ENCODE results near the gene NCDN.

Gene NCDN

GRCh38 chr1:35569936-35570335 is 12.3 kb downstream of the NCDN start:
- no peak for TF ChIP-seq CTCF (IDR thresholded peaks at IDR 0.05; ENCODE audit: low read depth, low read length)
- no peak overlapping the region for H3K4me3 ChIP-seq (replicated peaks in 1 of 2; ENCODE audit: low read depth in 2 of 2, low read length in 2 of 2)
- DNase-seq (ENCODE audit: low read depth in 2 of 2) = peak in 1 of 2 donors; percentile 52

DNA sequence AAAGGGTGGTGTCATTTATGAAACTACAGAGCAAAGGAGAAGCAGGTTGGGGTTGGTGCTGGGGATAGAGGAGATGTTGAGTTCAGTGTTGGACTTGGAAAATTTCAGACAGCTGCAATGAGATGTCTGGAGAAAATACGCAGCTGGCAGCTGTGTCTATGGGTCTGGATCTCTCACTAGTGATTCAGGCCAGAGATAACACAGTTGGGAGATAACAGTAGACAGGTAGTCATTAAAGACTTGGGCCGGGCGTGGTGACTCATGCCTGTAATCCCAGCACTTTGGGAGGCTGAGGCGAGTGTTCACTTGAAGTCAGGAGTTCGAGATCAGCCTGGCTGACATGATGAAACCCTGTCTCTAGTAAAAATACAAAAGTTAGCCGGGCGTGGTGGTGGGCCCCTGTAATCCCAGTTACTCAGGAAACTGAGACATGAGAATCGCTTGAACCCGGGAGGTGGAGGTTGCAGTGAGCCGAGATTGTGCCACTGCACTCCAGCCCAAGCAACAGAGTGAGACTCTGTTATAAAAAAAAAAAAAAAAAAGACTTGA is 13.1 kb downstream of the NCDN start:
- no peak for DNase-seq (ENCODE audit: low read depth in 2 of 2)
- no peak for TF ChIP-seq CTCF (IDR thresholded peaks at IDR 0.05; ENCODE audit: low read depth, low read length)
- no peak overlapping the region for H3K4me3 ChIP-seq (replicated peaks in 1 of 2; ENCODE audit: low read depth in 2 of 2, low read length in 2 of 2)

DNA sequence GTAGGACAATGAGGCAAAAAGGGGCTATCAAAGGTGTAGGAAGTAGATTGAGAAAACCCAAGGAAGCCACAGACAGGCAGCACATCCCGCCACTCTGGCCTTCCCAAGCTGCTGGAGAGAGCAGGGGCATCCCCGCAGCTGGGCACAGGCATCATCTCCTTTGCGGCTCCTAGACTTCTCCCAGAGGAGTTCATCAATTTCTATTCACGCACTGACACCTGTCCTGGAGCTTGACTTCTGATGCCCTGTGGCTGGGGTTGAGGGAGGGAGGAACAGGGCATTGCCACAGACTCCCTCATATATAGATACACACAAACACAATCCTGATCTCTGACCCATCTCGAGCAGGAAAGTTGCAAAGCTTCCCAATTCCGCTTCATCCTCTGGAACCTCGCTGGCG is 13.7 kb downstream of the NCDN start:
- DNase-seq (ENCODE audit: low read depth in 2 of 2) = no peak
- H3K4me3 ChIP-seq (replicated peaks in 1 of 2; ENCODE audit: low read depth in 2 of 2, low read length in 2 of 2) = no peak overlapping the region
- TF ChIP-seq CTCF (IDR thresholded peaks at IDR 0.05; ENCODE audit: low read depth, low read length) = no peak

DNA sequence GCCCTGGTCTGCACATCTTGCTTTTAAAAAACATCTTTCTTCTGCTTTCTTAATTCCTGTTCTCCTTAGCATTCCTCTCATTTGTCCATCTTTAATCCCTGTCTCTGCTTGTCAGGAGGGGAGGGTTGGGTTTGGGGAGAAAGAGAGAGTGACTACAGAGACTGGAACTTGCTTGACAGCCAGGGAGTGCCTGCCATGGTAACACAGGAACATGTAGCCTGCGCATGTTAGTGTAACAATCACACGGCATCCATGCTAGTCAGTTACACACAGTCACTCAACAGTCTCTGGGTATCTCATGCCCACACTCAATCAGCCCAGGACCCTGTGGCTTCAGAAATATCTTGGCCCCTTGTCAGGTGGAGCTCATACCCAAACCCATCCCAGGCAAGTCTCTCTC is 14.7 kb downstream of the NCDN start:
- H3K4me3 ChIP-seq (replicated peaks in 1 of 2; ENCODE audit: low read depth in 2 of 2, low read length in 2 of 2) = no peak overlapping the region
- DNase-seq (ENCODE audit: low read depth in 2 of 2) = no peak
- TF ChIP-seq CTCF (IDR thresholded peaks at IDR 0.05; ENCODE audit: low read depth, low read length) = no peak

DNA sequence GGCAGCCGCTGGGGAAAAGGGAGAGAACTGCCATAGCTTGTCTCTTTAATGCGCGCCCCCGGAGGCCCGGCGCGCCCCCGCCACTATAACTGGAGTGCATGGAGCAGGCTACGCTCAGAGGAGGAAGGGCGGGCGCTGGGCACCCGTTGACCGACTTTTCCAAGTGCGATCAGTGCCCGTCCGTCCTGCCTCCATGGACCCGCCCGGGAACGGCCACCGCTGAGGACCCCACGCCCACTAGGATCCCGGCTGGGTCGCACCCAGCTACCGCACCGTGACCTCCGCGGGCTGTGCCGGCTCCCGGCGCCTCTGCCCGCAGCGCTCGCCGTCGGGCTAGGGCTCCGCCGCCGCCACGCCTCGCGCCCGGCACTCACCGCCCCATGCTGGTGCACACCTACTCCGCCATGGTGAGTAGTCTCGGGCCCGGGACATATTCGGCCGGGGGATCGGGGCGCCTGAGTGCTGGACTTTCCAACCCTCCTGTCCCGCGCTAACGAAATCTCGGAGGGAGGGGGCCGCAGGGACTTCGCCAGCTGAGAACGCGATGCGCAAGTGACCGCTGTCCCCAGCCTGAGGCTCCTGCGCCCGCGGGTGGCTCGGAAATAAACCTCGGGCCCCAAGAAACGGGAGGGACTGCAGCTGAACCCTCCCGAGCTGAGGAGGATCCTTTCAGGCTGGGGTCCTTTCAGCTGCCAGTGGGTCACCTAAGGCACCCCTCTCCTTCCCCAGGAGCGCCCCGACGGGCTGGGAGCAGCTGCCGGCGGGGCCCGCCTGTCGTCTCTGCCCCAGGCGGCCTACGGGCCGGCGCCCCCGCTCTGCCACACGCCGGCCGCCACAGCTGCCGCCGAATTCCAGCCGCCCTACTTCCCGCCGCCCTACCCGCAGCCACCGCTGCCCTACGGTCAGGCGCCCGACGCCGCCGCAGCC is 15.9 kb downstream of the NCDN start, which contains the start of gene TFAP2E:
Gene TFAP2E (plus strand): TSS at position 117 of the 927 bp plus-strand sequence. CDS start 264 bp downstream, at position 381.
- H3K4me3 ChIP-seq (replicated peaks in 1 of 2; ENCODE audit: low read depth in 2 of 2, low read length in 2 of 2) = peak within 1 kb of the TSS; percentile 47 to 55
- DNase-seq (ENCODE audit: low read depth in 2 of 2) = peak in 1 of 2 donors; percentile 36
- no peak for TF ChIP-seq CTCF (IDR thresholded peaks at IDR 0.05; ENCODE audit: low read depth, low read length)

GRCh38 chr1:35574125-35574654 is 16.6 kb downstream of the NCDN start:
- no peak for DNase-seq (ENCODE audit: low read depth in 2 of 2)
- H3K4me3 ChIP-seq (replicated peaks in 1 of 2; ENCODE audit: low read depth in 2 of 2, low read length in 2 of 2) = no peak overlapping the region
- TF ChIP-seq CTCF (IDR thresholded peaks at IDR 0.05; ENCODE audit: low read depth, low read length) = no peak
